Adipose tissue (tissue), 3 donors: ENCODE measurements around the gene YTHDC1. TPM values are rescaled to one million over a fixed set of nuclear protein-coding genes. Genes with fewer than 3 reads are reported as not detected.
"Not testable (repeated sequence)": the region's sequence is repeated elsewhere in the genome, so short reads cannot be mapped to it uniquely, and the experiment has no call there.

ENCODE experiments used
- H3K27ac ChIP-seq: one replicate; pipeline ENCODE4 v1.5.1; 2013; ENCODE audit warnings: low read depth, low read length
- WGBS, 3 donors: extraction: QIAGEN DNeasy Blood & Tissue Kit; methylation state at CpG; one replicate each; pipeline ENCODE4 v1.1.7; 2013; 5-methylcytosine and 5-hydroxymethylcytosine counted together
- polyA plus RNA-seq, 3 donors: library from polyadenylated mRNA; stranded (reverse); fragments of 200-250 nt; gene quantifications; one replicate each; pipeline ENCODE4 v1.2.3, GENCODE V29; 2013
- donor health status: healthy with polysubstance abuse.
- donor health status: Bipolar disorder and iron deficiency.
- donor health status: healthy.

Gene YTHDC1
- polyA plus RNA-seq, 3 donors = 29.4 to 42.4 (median 37.6) TPM

- 84 to 91% (median 87%) methylated on average over 5 of the region's 5 CpGs for WGBS, 3 donors
- no peak overlapping the region for H3K27ac ChIP-seq
Measured at GRCh38 chr4:68316193-68316969, 33.5 kb downstream of the YTHDC1 start.

GRCh38 chr4:68310651-68311247 lies 39.1 kb downstream of the YTHDC1 start:
- WGBS, 3 donors = 70 to 81% (median 71%) methylated on average over 3 of the region's 3 CpGs
- H3K27ac ChIP-seq = no peak overlapping the region

- no peak overlapping the region for H3K27ac ChIP-seq
- WGBS, 3 donors = 87 to 92% (median 90%) methylated on average over 9 of the region's 9 CpGs
Measured at GRCh38 chr4:68304731-68305130, 45.2 kb downstream of the YTHDC1 start.

- no peak overlapping the region for H3K27ac ChIP-seq
- 46 to 78% (median 77%) methylated on average over 9 of the region's 9 CpGs for WGBS, 3 donors
Measured at GRCh38 chr4:68299492-68300457, 50.1 kb downstream of the YTHDC1 start.

GRCh38 chr4:68297137-68297536 lies 52.8 kb downstream of the YTHDC1 start:
- H3K27ac ChIP-seq = no peak overlapping the region
- whole genome bisulfite sequencing, 3 donors = 92 to 93% (median 92%) methylated on average over 4 of the region's 4 CpGs

GRCh38 chr4:68291256-68291655 lies 58.6 kb downstream of the YTHDC1 start:
- WGBS, 3 donors = 89 to 95% (median 92%) methylated on average over 1 of the region's 1 CpG
- no peak overlapping the region for H3K27ac ChIP-seq

GRCh38 chr4:68288393-68288740 lies 61.5 kb downstream of the YTHDC1 start:
- 62 to 74% (median 65%) methylated on average over 2 of the region's 2 CpGs for WGBS, 3 donors
- no peak overlapping the region for H3K27ac ChIP-seq

GRCh38 chr4:68287704-68288392 lies 62.0 kb downstream of the YTHDC1 start:
- 51 to 53% (median 51%) methylated on average over 3 of the region's 3 CpGs for whole genome bisulfite sequencing, 3 donors
- no peak overlapping the region for H3K27ac ChIP-seq

- no peak overlapping the region for H3K27ac ChIP-seq
- WGBS, 3 donors = 81 to 91% (median 88%) methylated on average over 3 of the region's 3 CpGs
Measured at GRCh38 chr4:68283714-68284113, 66.2 kb downstream of the YTHDC1 start.

GRCh38 chr4:68283095-68283494 lies 66.8 kb downstream of the YTHDC1 start:
- 83 to 92% (median 92%) methylated on average over 2 of the region's 2 CpGs for WGBS, 3 donors
- no peak overlapping the region for H3K27ac ChIP-seq

GRCh38 chr4:68281796-68282740 lies 67.8 kb downstream of the YTHDC1 start:
- 68 to 84% (median 84%) methylated on average over 10 of the region's 10 CpGs for WGBS, 3 donors
- not testable (repeated sequence) for H3K27ac ChIP-seq

GRCh38 chr4:68278029-68278428 lies 71.9 kb downstream of the YTHDC1 start:
- H3K27ac ChIP-seq = no peak overlapping the region
- WGBS, 3 donors = 76 to 91% (median 78%) methylated on average over 2 of the region's 2 CpGs

GRCh38 chr4:68277627-68278026 lies 72.3 kb downstream of the YTHDC1 start:
- H3K27ac ChIP-seq = no peak overlapping the region
- 56 to 70% (median 59%) methylated on average over 2 of the region's 2 CpGs for WGBS, 3 donors

- 69 to 85% (median 74%) methylated on average over 2 of the region's 2 CpGs for WGBS, 3 donors
- H3K27ac ChIP-seq = no peak overlapping the region
Measured at GRCh38 chr4:68272860-68273259, 77.0 kb downstream of the YTHDC1 start.

- 41 to 53% (median 43%) methylated on average over 2 of the region's 2 CpGs for WGBS, 3 donors
- H3K27ac ChIP-seq = no peak overlapping the region
Measured at GRCh38 chr4:68272380-68272779, 77.5 kb downstream of the YTHDC1 start.

- 11 to 36% (median 14%) methylated on average over 11 of the region's 11 CpGs for WGBS, 3 donors
Measured at GRCh38 chr4:68271851-68272357, 78.0 kb downstream of the YTHDC1 start.

GRCh38 chr4:68267433-68267944 lies 82.4 kb downstream of the YTHDC1 start:
- H3K27ac ChIP-seq = no peak overlapping the region
- WGBS, 3 donors = 51 to 64% (median 62%) methylated on average over 2 of the region's 2 CpGs

More at GRCh38 chr4:68271851-68272357, 78.0 kb downstream of the YTHDC1 start:
- no peak overlapping the region for H3K27ac ChIP-seq
